Measurements from ENCODE around the gene IGF2R.

- TF ChIP-seq CTCF (IDR thresholded peaks at IDR 0.05) (no peak), POLR2A (IDR thresholded peaks at IDR 0.05) (no peak)
These were observed 91.3 kb downstream of the IGF2R start for GRCh38 chr6:160060221-160060620.

All from lower leg skin (tissue), 3 donors.